ENCODE measurements around the gene TBXAS1.

DNA sequence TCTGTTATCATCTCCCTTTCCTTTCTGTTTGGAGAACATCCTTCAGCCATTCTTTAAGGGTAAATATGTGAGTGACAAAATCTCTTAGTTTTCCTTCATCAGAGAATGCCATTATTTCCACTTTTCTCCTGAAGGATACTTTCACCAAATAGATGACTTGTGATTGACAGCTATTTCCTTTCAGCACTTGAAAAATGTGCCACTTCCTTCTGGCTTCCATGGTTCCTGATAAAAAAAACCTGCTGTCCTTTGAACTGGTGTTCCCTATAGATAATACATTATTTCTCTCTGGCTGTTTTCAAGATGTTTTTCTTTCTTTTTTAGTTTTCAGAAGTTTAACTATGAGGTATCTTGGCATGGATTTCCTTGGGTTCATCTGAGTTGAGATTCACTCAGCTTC lies 79.7 kb downstream of the TBXAS1 start:
- TF ChIP-seq, protein P1, sequence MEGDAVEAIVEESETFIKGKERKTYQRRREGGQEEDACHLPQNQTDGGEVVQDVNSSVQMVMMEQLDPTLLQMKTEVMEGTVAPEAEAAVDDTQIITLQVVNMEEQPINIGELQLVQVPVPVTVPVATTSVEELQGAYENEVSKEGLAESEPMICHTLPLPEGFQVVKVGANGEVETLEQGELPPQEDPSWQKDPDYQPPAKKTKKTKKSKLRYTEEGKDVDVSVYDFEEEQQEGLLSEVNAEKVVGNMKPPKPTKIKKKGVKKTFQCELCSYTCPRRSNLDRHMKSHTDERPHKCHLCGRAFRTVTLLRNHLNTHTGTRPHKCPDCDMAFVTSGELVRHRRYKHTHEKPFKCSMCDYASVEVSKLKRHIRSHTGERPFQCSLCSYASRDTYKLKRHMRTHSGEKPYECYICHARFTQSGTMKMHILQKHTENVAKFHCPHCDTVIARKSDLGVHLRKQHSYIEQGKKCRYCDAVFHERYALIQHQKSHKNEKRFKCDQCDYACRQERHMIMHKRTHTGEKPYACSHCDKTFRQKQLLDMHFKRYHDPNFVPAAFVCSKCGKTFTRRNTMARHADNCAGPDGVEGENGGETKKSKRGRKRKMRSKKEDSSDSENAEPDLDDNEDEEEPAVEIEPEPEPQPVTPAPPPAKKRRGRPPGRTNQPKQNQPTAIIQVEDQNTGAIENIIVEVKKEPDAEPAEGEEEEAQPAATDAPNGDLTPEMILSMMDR (IDR thresholded peaks at IDR 0.05), result no peak
- no peak for TF ChIP-seq ZFX (IDR thresholded peaks at IDR 0.05; ENCODE audit: borderline replicate concordance)

All from 22Rv1 (cell line).